GM12801 (cell line): ENCODE data around the gene TMEM117.

Source experiments
- CTCF ChIP-seq: IDR thresholded peaks from one replicate; pipeline ENCODE4 v1.5.1; 2011; ENCODE audit warnings: control low read depth; ENCODE audit not compliant: insufficient read length; ENCODE audit errors: extremely low read depth

Gene TMEM117

GRCh38 chr12:43841253-43841652 lies 5.4 kb downstream of the TMEM117 start:
- TF ChIP-seq CTCF: no peak

- TF ChIP-seq CTCF: no peak
These were observed 6.4 kb downstream of the TMEM117 start for GRCh38 chr12:43842259-43842658.

GRCh38 chr12:43848226-43848507 lies 12.3 kb downstream of the TMEM117 start:
- TF ChIP-seq CTCF: no peak

GRCh38 chr12:43848786-43849185 lies 12.9 kb downstream of the TMEM117 start:
- TF ChIP-seq CTCF: no peak

GRCh38 chr12:43852744-43853143 lies 16.9 kb downstream of the TMEM117 start:
- TF ChIP-seq CTCF: no peak

- TF ChIP-seq CTCF: no peak
These were observed 21.1 kb downstream of the TMEM117 start for GRCh38 chr12:43856972-43857371.

GRCh38 chr12:43858096-43858495 lies 22.2 kb downstream of the TMEM117 start:
- no peak for TF ChIP-seq CTCF

- no peak for TF ChIP-seq CTCF
These were observed 23.1 kb downstream of the TMEM117 start for GRCh38 chr12:43858991-43859390.
